Measurements from ENCODE around the gene BCAT1. TPM values are rescaled to one million over a fixed set of nuclear protein-coding genes. Genes with fewer than 3 reads are reported as not detected.

Gene BCAT1
- total and polyA plus RNA-seq, 2 donors (not counting 1 experiment from before 2014, with no cell fraction given) = 0.33 to 9.6 TPM

DNA sequence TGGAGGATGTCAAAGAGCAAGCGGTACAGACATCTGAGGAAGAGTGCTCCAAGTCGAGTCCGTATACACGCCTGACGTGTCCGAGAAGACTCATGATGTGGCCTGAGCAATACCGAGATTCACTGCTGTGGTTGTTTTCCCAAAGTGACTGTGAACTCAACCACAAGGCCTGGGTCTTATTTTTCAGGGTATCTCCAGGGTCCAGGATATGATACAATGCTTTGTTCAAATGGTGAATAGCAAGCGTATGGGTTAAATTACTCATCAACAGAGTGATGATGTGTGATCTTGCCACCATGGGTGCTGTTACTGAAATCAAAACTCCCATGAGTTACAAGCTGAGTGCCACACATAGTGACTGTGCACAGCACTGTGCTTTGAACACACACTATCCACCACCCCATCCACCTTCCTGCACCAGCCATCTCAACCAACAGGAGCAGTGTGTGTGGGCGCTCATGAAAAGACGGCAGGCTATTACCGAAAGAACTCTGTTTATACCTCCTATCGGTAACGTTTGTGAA lies 109.6 kb downstream of the BCAT1 start:
- Mint-ChIP-seq H3K4me3 (peak overlapping the region; percentile 13), H3K27ac (no peak overlapping the region)
- TF ChIP-seq, protein P1, sequence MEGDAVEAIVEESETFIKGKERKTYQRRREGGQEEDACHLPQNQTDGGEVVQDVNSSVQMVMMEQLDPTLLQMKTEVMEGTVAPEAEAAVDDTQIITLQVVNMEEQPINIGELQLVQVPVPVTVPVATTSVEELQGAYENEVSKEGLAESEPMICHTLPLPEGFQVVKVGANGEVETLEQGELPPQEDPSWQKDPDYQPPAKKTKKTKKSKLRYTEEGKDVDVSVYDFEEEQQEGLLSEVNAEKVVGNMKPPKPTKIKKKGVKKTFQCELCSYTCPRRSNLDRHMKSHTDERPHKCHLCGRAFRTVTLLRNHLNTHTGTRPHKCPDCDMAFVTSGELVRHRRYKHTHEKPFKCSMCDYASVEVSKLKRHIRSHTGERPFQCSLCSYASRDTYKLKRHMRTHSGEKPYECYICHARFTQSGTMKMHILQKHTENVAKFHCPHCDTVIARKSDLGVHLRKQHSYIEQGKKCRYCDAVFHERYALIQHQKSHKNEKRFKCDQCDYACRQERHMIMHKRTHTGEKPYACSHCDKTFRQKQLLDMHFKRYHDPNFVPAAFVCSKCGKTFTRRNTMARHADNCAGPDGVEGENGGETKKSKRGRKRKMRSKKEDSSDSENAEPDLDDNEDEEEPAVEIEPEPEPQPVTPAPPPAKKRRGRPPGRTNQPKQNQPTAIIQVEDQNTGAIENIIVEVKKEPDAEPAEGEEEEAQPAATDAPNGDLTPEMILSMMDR (IDR thresholded peaks at IDR 0.05) = no peak

DNA sequence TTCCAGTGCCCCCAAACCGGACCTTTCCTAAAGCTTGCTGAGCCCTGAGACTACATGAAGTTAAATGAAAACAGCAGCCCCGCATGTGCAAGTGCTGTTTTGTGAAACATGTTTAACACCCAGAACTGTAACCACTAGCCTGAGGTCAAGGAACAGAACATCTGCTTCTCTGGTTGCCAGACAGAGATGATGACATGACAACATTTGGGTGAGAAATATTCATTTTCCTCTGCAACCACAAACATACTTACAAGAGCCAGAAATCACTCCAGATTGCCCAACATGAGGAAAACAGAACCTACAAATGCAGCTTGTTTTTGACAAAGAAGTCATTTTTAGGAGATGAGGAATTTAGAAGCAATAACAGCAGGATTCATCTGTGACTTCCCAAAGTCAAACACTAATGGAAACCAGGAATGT lies 110.4 kb downstream of the BCAT1 start:
- CTCF ChIA-PET = interaction anchor here (1.2 to 2.5 kb wide), 6 partner anchors 11 to 1636 kb away, joined by 3 to 13 read pairs (median 4); no protein-coding TSS in a partner anchor
- Histone ChIP-seq H3K27me3 (replicated peaks in 1 of 4; ENCODE audit: control extremely low read depth in 1 of 4, control insufficient read depth in 3 of 4, insufficient read depth in 4 of 4, low read length in 3 of 4) (no peaks in the 10 kb centered on the region), H3K36me3 (replicated peaks in 1 of 2; ENCODE audit: control extremely low read depth in 1 of 2, control insufficient read depth in 1 of 2, extremely low read depth in 1 of 2, insufficient read depth in 2 of 2, low read length in 1 of 2) (no peaks in the 10 kb centered on the region), H3K9ac (ENCODE audit: low read length) (no peak overlapping the region), H3K4me3 (ENCODE audit: control extremely low read depth in 1 of 5, extremely low read depth in 1 of 5, insufficient read depth in 1 of 5, low read depth in 2 of 5, low read length in 4 of 5) (no peak overlapping the region), H3K9me3 (ENCODE audit: control extremely low read depth in 1 of 3, control insufficient read depth in 2 of 3, insufficient read depth in 1 of 3, low read length in 2 of 3) (no peaks in the 10 kb centered on the region), H3K79me2 (ENCODE audit: control insufficient read depth, insufficient read depth, low read length) (no peaks in the 10 kb centered on the region), H2AFZ (ENCODE audit: insufficient read depth, low read depth, low read length, poor library complexity, severe bottlenecking) (no peak overlapping the region), H3K4me1 (ENCODE audit: control insufficient read depth in 2 of 2, insufficient read depth in 2 of 2, low read length in 2 of 2) (peaks cover 0 to 13% of the 10 kb centered on the region in 2 donors), H3K4me2 (replicated peaks; ENCODE audit: low read depth, low read length, poor library complexity, severe bottlenecking) (no peak overlapping the region), H4K20me1 (ENCODE audit: control insufficient read depth, insufficient read depth, low read length, poor library complexity, severe bottlenecking) (no peaks in the 10 kb centered on the region), H3K27ac (ENCODE audit: low read length in 2 of 2) (no peak overlapping the region)
- DNase-seq (peak; percentile 4), ATAC-seq (ENCODE audit: low read depth) (no peak)
- Mint-ChIP-seq H3K4me3 (no peak overlapping the region), H3K27ac (no peak overlapping the region), H3K27me3 (no peaks in the 10 kb centered on the region), H3K9me3 (ENCODE audit: insufficient read depth) (no peaks in the 10 kb centered on the region), H3K4me1 (peaks cover 13% of the 10 kb centered on the region)
- intact Hi-C loops (cut with micrococcal nuclease) = loop anchor here (5.0 to 10.0 kb wide), 2 partner anchors 241 to 574 kb away; no protein-coding TSS in a partner anchor
- WGBS (ENCODE audit: insufficient coverage) = 20% methylated on average over 1 of the region's 2 CpGs
- no peak for TF ChIP-seq EZH2 (IDR thresholded peaks at IDR 0.05; ENCODE audit: borderline replicate concordance, insufficient read depth, low read depth, low read length, poor library complexity, severe bottlenecking)
- TF ChIP-seq, protein P1 (IDR thresholded peaks at IDR 0.05) = no peak
- POLR2A ChIA-PET = no interaction called here

More for the DNA sequence above, 109.6 kb downstream of the BCAT1 start:
- Mint-ChIP-seq H3K27me3 (no peaks in the 10 kb centered on the region), H3K4me1 (peaks cover 13% of the 10 kb centered on the region), H3K9me3 (ENCODE audit: insufficient read depth) (no peaks in the 10 kb centered on the region)
- H2AFZ ChIP-seq (ENCODE audit: insufficient read depth, low read depth, low read length, poor library complexity, severe bottlenecking) = peak overlapping the region; percentile 1
- ATAC-seq (ENCODE audit: low read depth) (peak; percentile 31), DNase-seq (no peak)
- no peaks in the 10 kb centered on the region for H4K20me1 ChIP-seq (ENCODE audit: control insufficient read depth, insufficient read depth, low read length, poor library complexity, severe bottlenecking)
- no peak overlapping the region for H3K9ac ChIP-seq (ENCODE audit: low read length)
- CTCF ChIA-PET = interaction anchor here (1.2 to 2.5 kb wide), 6 partner anchors 10 to 1637 kb away, joined by 3 to 13 read pairs (median 4); no protein-coding TSS in a partner anchor
- H3K36me3 ChIP-seq (replicated peaks in 1 of 2; ENCODE audit: control extremely low read depth in 1 of 2, control insufficient read depth in 1 of 2, extremely low read depth in 1 of 2, insufficient read depth in 2 of 2, low read length in 1 of 2) = no peaks in the 10 kb centered on the region
- intact Hi-C loops (cut with micrococcal nuclease) = loop anchor here (5.0 to 10.0 kb wide), 2 partner anchors 242 to 575 kb away; no protein-coding TSS in a partner anchor
- H3K4me1 ChIP-seq (ENCODE audit: control insufficient read depth in 2 of 2, insufficient read depth in 2 of 2, low read length in 2 of 2) = peaks cover 0 to 13% of the 10 kb centered on the region in 2 donors
- 67% methylated on average over 8 of the region's 13 CpGs for WGBS (ENCODE audit: insufficient coverage)
- H3K27ac ChIP-seq (ENCODE audit: low read length in 2 of 2) = no peak overlapping the region
- no peaks in the 10 kb centered on the region for H3K79me2 ChIP-seq (ENCODE audit: control insufficient read depth, insufficient read depth, low read length)
- H3K4me2 ChIP-seq (replicated peaks; ENCODE audit: low read depth, low read length, poor library complexity, severe bottlenecking) = peak overlapping the region; percentile 10
- no peaks in the 10 kb centered on the region for H3K27me3 ChIP-seq (replicated peaks in 1 of 4; ENCODE audit: control extremely low read depth in 1 of 4, control insufficient read depth in 3 of 4, insufficient read depth in 4 of 4, low read length in 3 of 4)
- POLR2A ChIA-PET = no interaction called here
- no peak overlapping the region for H3K4me3 ChIP-seq (ENCODE audit: control extremely low read depth in 1 of 5, extremely low read depth in 1 of 5, insufficient read depth in 1 of 5, low read depth in 2 of 5, low read length in 4 of 5)
- no peaks in the 10 kb centered on the region for H3K9me3 ChIP-seq (ENCODE audit: control extremely low read depth in 1 of 3, control insufficient read depth in 2 of 3, insufficient read depth in 1 of 3, low read length in 2 of 3)

Data from B cell (primary cell).